Retinal pigment epithelial cell (primary cell): ENCODE results near the gene WFIKKN2.

Source experiments
- DNase-seq: peaks from one replicate; pipeline ENCODE4 v3.0.0-alpha.2; 2010; ENCODE audit warnings: low read depth
- H3K4me3 ChIP-seq: 2 replicates; pipeline ENCODE4 v1.5.1; 2011; ENCODE audit warnings: mild to moderate bottlenecking, low read length, control low read depth, moderate library complexity
- CTCF ChIP-seq: conservative IDR thresholded peaks from 2 replicates; pipeline ENCODE4 v1.5.1; 2011; ENCODE audit warnings: low read depth, low read length, control low read depth, inconsistent platforms

The WFIKKN2 gene

GRCh38 chr17:50794361-50794760 is 41.0 kb upstream of the WFIKKN2 start:
- H3K4me3 ChIP-seq: no peak overlapping the region
- no peak for DNase-seq
- TF ChIP-seq CTCF: no peak

GRCh38 chr17:50797135-50797810 is 38.1 kb upstream of the WFIKKN2 start:
- H3K4me3 ChIP-seq: no peak overlapping the region
- TF ChIP-seq CTCF: no peak
- no peak for DNase-seq

- no peak for DNase-seq
- H3K4me3 ChIP-seq: no peak overlapping the region
These were observed 36.7 kb upstream of the WFIKKN2 start for GRCh38 chr17:50798424-50799288.

GRCh38 chr17:50799582-50799981 is 35.8 kb upstream of the WFIKKN2 start:
- no peak overlapping the region for H3K4me3 ChIP-seq

More at GRCh38 chr17:50798424-50799288, 36.7 kb upstream of the WFIKKN2 start:
- no peak for TF ChIP-seq CTCF

GRCh38 chr17:50800196-50800700 is 35.1 kb upstream of the WFIKKN2 start:
- no peak for TF ChIP-seq CTCF

More at GRCh38 chr17:50799582-50799981, 35.8 kb upstream of the WFIKKN2 start:
- TF ChIP-seq CTCF: no peak
- no peak for DNase-seq

GRCh38 chr17:50802609-50803571 is 32.5 kb upstream of the WFIKKN2 start:
- DNase-seq: no peak
- no peak overlapping the region for H3K4me3 ChIP-seq
- no peak for TF ChIP-seq CTCF

More at GRCh38 chr17:50800196-50800700, 35.1 kb upstream of the WFIKKN2 start:
- H3K4me3 ChIP-seq: no peak overlapping the region
- no peak for DNase-seq
